HEK293 (cell line): ENCODE data around the gene CHMP4A.

Experiments used
- CTCF ChIA-PET: fragments of 350-600 bp; formaldehyde crosslinking; extraction: SDS; loops from one replicate; lab custom pipeline; 2021; ENCODE audit warnings: antibody characterized with exemption; lab: Yijun Ruan, JAX
- POLR2A ChIA-PET: fragments of 300-600 bp; formaldehyde crosslinking; extraction: SDS; loops from one replicate; lab custom pipeline; 2020; ENCODE audit warnings: antibody characterized with exemption, inconsistent platforms; lab: Yijun Ruan, JAX
- H3K27ac ChIP-seq: fragments of 200-500 bp; sonication (Bioruptor generic); 2 replicates; pipeline ENCODE4 v1.5.1; 2014; ENCODE audit warnings: low read depth, low read length, control low read depth, inconsistent platforms; ENCODE audit errors: extremely low read depth
- H3K36me3 ChIP-seq, 2 experiments: fragments of 200-500 bp in 1 of 2; sonication (Bioruptor generic) in 1 of 2; 1 replicate in 1 of 2; 2 replicates in 1 of 2; pipeline ENCODE4 v1.5.1; 2014 to 2017; ENCODE audit warnings: inconsistent platforms in 2 of 2, low read length in 2 of 2; ENCODE audit not compliant: control insufficient read depth in 2 of 2, insufficient read depth in 1 of 2
- H3K4me1 ChIP-seq: fragments of 200-500 bp; sonication (Bioruptor generic); 2 replicates; pipeline ENCODE4 v1.5.1; 2014; ENCODE audit warnings: mild to moderate bottlenecking, low read length, inconsistent platforms; ENCODE audit not compliant: control insufficient read depth, insufficient read depth
- H3K4me3 ChIP-seq: 2 replicates; pipeline ENCODE4 v1.5.1; 2011; ENCODE audit warnings: low read depth, mild to moderate bottlenecking, control low read depth, low read length, moderate library complexity
- H3K9me3 ChIP-seq: fragments of 200-500 bp; sonication (Bioruptor generic); 2 replicates; pipeline ENCODE4 v1.5.1; 2014; ENCODE audit warnings: low read depth, low read length, inconsistent platforms; ENCODE audit not compliant: control insufficient read depth, insufficient read depth
- GLI2 ChIP-seq: fragments of 450-650 bp; formaldehyde crosslinking; IDR thresholded peaks from 2 replicates; pipeline ENCODE4; 2017; ENCODE audit warnings: missing biosample characterization, missing genetic modification characterization, low read depth, borderline replicate concordance
- OSR2 ChIP-seq: fragments of 450-650 bp; formaldehyde crosslinking; IDR thresholded peaks from 2 replicates; pipeline ENCODE4 v1.5.1; 2016; ENCODE audit warnings: missing biosample characterization, missing genetic modification characterization
- OVOL3 ChIP-seq: fragments of 450-650 bp; formaldehyde crosslinking; IDR thresholded peaks from 2 replicates; pipeline ENCODE4 v1.5.1; 2016; ENCODE audit warnings: missing biosample characterization, missing genetic modification characterization
- SCRT1 ChIP-seq: fragments of 450-650 bp; formaldehyde crosslinking; IDR thresholded peaks from 2 replicates; pipeline ENCODE4 v1.5.1; 2016; ENCODE audit warnings: missing biosample characterization, missing genetic modification characterization, borderline replicate concordance
- SP2 ChIP-seq: fragments of 450-650 bp; formaldehyde crosslinking; IDR thresholded peaks from 2 replicates; pipeline ENCODE4 v1.5.1; 2016; ENCODE audit warnings: missing biosample characterization, missing genetic modification characterization
- ZBTB11 ChIP-seq: fragments of 450-650 bp; formaldehyde crosslinking; conservative IDR thresholded peaks from 2 replicates; pipeline ENCODE4 v1.5.1; 2016; ENCODE audit warnings: low read depth, missing biosample characterization, missing genetic modification characterization
- ZBTB20 ChIP-seq: fragments of 450-650 bp; formaldehyde crosslinking; IDR thresholded peaks from 2 replicates; pipeline ENCODE4 v1.5.1; 2016; ENCODE audit warnings: missing biosample characterization, missing genetic modification characterization
- ZBTB6 ChIP-seq: fragments of 450-650 bp; formaldehyde crosslinking; IDR thresholded peaks from 2 replicates; pipeline ENCODE4 v1.5.1; 2017; ENCODE audit warnings: missing biosample characterization, missing genetic modification characterization
- ZNF133 ChIP-seq: fragments of 450-650 bp; formaldehyde crosslinking; IDR thresholded peaks from 2 replicates; pipeline ENCODE4 v1.5.1; 2016; ENCODE audit warnings: missing biosample characterization, missing genetic modification characterization
- ZNF26 ChIP-seq: fragments of 450-650 bp; formaldehyde crosslinking; IDR thresholded peaks from 2 replicates; pipeline ENCODE4 v1.5.1; 2016; ENCODE audit warnings: missing biosample characterization, missing genetic modification characterization
- ZNF341 ChIP-seq: fragments of 450-650 bp; formaldehyde crosslinking; IDR thresholded peaks from 2 replicates; pipeline ENCODE4; 2016; ENCODE audit warnings: low read depth, missing biosample characterization, missing genetic modification characterization
- ZNF37A ChIP-seq: fragments of 450-650 bp; IDR thresholded peaks from 2 replicates; pipeline ENCODE4 v1.5.1; 2018; ENCODE audit warnings: missing biosample characterization, missing genetic modification characterization
- ZNF398 ChIP-seq: fragments of 450-650 bp; formaldehyde crosslinking; IDR thresholded peaks from 2 replicates; pipeline ENCODE4 v1.5.1; 2017; ENCODE audit warnings: missing biosample characterization, missing genetic modification characterization
- ZNF600 ChIP-seq: fragments of 450-650 bp; formaldehyde crosslinking; IDR thresholded peaks from 2 replicates; pipeline ENCODE4 v1.5.1; 2016; ENCODE audit warnings: missing biosample characterization, missing genetic modification characterization
- ZNF610 ChIP-seq: fragments of 450-650 bp; formaldehyde crosslinking; IDR thresholded peaks from 2 replicates; pipeline ENCODE4 v1.5.1; 2016; ENCODE audit warnings: missing biosample characterization, missing genetic modification characterization, borderline replicate concordance
- ZNF664 ChIP-seq: fragments of 450-650 bp; formaldehyde crosslinking; IDR thresholded peaks from 2 replicates; pipeline ENCODE4 v1.5.1; 2016; ENCODE audit warnings: missing biosample characterization, missing genetic modification characterization
- ZNF704 ChIP-seq: fragments of 450-650 bp; formaldehyde crosslinking; IDR thresholded peaks from 2 replicates; pipeline ENCODE4 v1.5.1; 2016; ENCODE audit warnings: missing biosample characterization, missing genetic modification characterization
- ZNF791 ChIP-seq: fragments of 450-650 bp; formaldehyde crosslinking; IDR thresholded peaks from 2 replicates; pipeline ENCODE4 v1.5.1; 2016; ENCODE audit warnings: missing biosample characterization, missing genetic modification characterization

The CHMP4A gene

GRCh38 chr14:24196071-24197055 is 16.9 kb downstream of the CHMP4A start:
- Histone ChIP-seq H3K4me3 (peak overlapping the region; percentile 89), H3K36me3 (peaks cover 10 to 43% of the 10 kb centered on the region in 2 experiments), H3K4me1 (peaks cover 4% of the 10 kb centered on the region; the same call in 1 of the 2 replicates), H3K9me3 (no peaks in the 10 kb centered on the region), H3K27ac (peak overlapping the region; percentile 97)
- CTCF ChIA-PET = interaction anchor here (0.6 to 2.4 kb wide), 3 partner anchors 36 to 138 kb away, joined by 3 to 10 read pairs (median 5); partner anchors contain the start of gene IRF9
- POLR2A ChIA-PET = interaction anchor here (0.6 to 4.1 kb wide), 18 partner anchors 8 to 111 kb away, joined by 3 to 43 read pairs (median 5); partner anchors contain the start of genes CHMP4A, CIDEB, DCAF11 and EMC9
- TF ChIP-seq SP2 (tag by site-specific recombination) (no peak), ZNF600 (tag by site-specific recombination) (0 out of 2 replicates have a peak, but pooled peaks have one; percentile 35), ZNF704 (tag by site-specific recombination) (no peak), ZNF341 (peak; percentile 78), ZNF26 (tag by site-specific recombination) (no peak), ZNF664 (tag by site-specific recombination) (no peak)
- TF ChIP-seq, all 188 proteins: peak for 2

- H3K4me1 ChIP-seq = peaks cover 4% of the 10 kb centered on the region; the same call in 1 of the 2 replicates
- H3K9me3 ChIP-seq = no peaks in the 10 kb centered on the region
- peak within 1 kb of the TSS; percentile 97 for H3K27ac ChIP-seq
- H3K4me3 ChIP-seq = peak within 1 kb of the TSS; percentile 89
- ChIA-PET POLR2A (interaction anchor here (0.6 to 4.1 kb wide), 21 partner anchors 8 to 159 kb away, joined by 3 to 43 read pairs (median 5); partner anchors contain the start of genes CHMP4A, CIDEB, DCAF11 and EMC9), CTCF (interaction anchor here (0.6 to 2.4 kb wide), 3 partner anchors 35 to 235 kb away, joined by 3 to 10 read pairs (median 3); partner anchors contain the start of gene IRF9)
- H3K36me3 ChIP-seq = peaks cover 10 to 46% of the 10 kb centered on the region in 2 experiments
- TF ChIP-seq GLI2 (tag by site-specific recombination) (peak; percentile 6; the same call in 1 of the 2 replicates), ZBTB11 (tag by site-specific recombination) (peak; percentile 92), ZNF791 (no peak), OVOL3 (0 out of 2 replicates have a peak, but pooled peaks have one; percentile 23), ZBTB20 (tag by site-specific recombination) (peak; percentile 94), ZNF600 (tag by site-specific recombination) (peak; percentile 73), ZBTB6 (peak; percentile 64; the same call in 1 of the 2 replicates), ZNF133 (tag by site-specific recombination) (no peak), ZNF610 (tag by site-specific recombination) (peak; percentile 98), OSR2 (tag by site-specific recombination) (peak; percentile 15; the same call in 1 of the 2 replicates), SCRT1 (peak; percentile 77), ZNF398 (tag by site-specific recombination) (peak; percentile 23), ZNF37A (no peak)
Observed at GRCh38 chr14:24195186-24196070, 17.9 kb downstream of the CHMP4A start, which contains the start of gene TM9SF1. Gene TM9SF1 (minus strand): TSS chr14:24195441. CDS start chr14:24195019, 422 bp downstream.
